NCI-H1092 (cell line): ENCODE measurements around the gene TAF10.

ENCODE experiments used
- DNase-seq: peaks from one replicate; lab custom pipeline; 2025; lab: John Stamatoyannopoulos, UW

TAF10 gene

GRCh38 chr11:6607190-6607795, 4.7 kb downstream of the TAF10 start:
- no peak for DNase-seq

GRCh38 chr11:6606471-6607189, 5.4 kb downstream of the TAF10 start:
- DNase-seq = no peak

GRCh38 chr11:6604790-6605189, 7.2 kb downstream of the TAF10 start:
- no peak for DNase-seq

- no peak for DNase-seq
Observed at GRCh38 chr11:6604081-6604626, 7.9 kb downstream of the TAF10 start.

- DNase-seq = peak; percentile 89
Observed at GRCh38 chr11:6603287-6604080, 8.5 kb downstream of the TAF10 start, which contains the start of the genes ILK and RRP8. ILK (plus strand) TSS chr11:6603774; CDS start chr11:6604272, 498 bp downstream. RRP8 (minus strand) TSS chr11:6603616; CDS start chr11:6603502, 114 bp downstream.

- no peak for DNase-seq
Observed at GRCh38 chr11:6602096-6602940, 9.7 kb downstream of the TAF10 start.

GRCh38 chr11:6601041-6601461, 11.0 kb downstream of the TAF10 start:
- no peak for DNase-seq

GRCh38 chr11:6599881-6600390, 12.1 kb downstream of the TAF10 start:
- DNase-seq = no peak

GRCh38 chr11:6599449-6599848, 12.6 kb downstream of the TAF10 start:
- DNase-seq = no peak

- DNase-seq = no peak
Observed at GRCh38 chr11:6598555-6598954, 13.5 kb downstream of the TAF10 start.

GRCh38 chr11:6596239-6596877, 15.7 kb downstream of the TAF10 start:
- DNase-seq = no peak

GRCh38 chr11:6594142-6594768, 17.8 kb downstream of the TAF10 start:
- no peak for DNase-seq

GRCh38 chr11:6588018-6588417, 24.0 kb downstream of the TAF10 start:
- no peak for DNase-seq

- no peak for DNase-seq
Observed at GRCh38 chr11:6587360-6587953, 24.6 kb downstream of the TAF10 start.

GRCh38 chr11:6586434-6587359, 25.3 kb downstream of the TAF10 start:
- no peak for DNase-seq

GRCh38 chr11:6584528-6584927, 27.5 kb downstream of the TAF10 start:
- DNase-seq = no peak

GRCh38 chr11:6583584-6583983, 28.4 kb downstream of the TAF10 start:
- no peak for DNase-seq

GRCh38 chr11:6579681-6580080, 32.3 kb downstream of the TAF10 start:
- no peak for DNase-seq

GRCh38 chr11:6578134-6578533, 33.9 kb downstream of the TAF10 start:
- DNase-seq = no peak
